ENCODE measurements around the gene ALOX5AP. TPM values are rescaled to one million over a fixed set of nuclear protein-coding genes. Genes with fewer than 3 reads are reported as not detected.

ALOX5AP gene
- polyA plus RNA-seq, 2 donors, result 2.1 to 10.5 TPM

DNA sequence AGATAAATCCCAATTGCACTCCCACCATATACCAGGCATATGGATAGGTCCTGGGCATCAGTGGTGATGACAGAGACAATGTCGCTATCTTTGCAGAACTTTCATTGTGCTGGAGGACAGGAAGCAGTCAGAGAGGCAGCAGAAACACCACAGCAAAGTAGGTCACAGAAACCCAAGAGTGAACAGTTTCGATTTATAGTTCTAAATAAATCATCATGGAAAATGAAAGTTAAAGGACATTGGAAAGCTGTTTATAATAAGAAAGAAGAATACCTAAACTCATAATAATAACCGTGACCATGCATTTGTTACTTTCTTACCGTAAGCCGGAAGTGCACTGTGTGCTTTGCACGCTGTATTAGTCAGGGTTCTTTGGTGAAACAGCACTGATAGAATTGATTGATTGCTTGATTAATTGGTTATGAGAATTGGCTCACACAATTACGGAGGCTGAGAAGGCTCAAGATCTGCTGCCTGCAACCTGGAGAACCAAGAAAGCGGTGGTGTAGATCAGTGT, 38.9 kb downstream of the ALOX5AP start:
- Histone ChIP-seq H3K36me3 (ENCODE audit: control insufficient read depth in 2 of 2, insufficient read depth in 2 of 2, low read length in 1 of 2) (no peaks in the 10 kb centered on the region), H3K27me3 (ENCODE audit: control insufficient read depth in 1 of 2, insufficient read depth in 2 of 2, low read length in 2 of 2) (no peaks in the 10 kb centered on the region), H3K9me3 (ENCODE audit: control insufficient read depth in 2 of 2, insufficient read depth in 1 of 2, low read depth in 1 of 2, low read length in 1 of 2) (no peaks in the 10 kb centered on the region), H3K4me1 (ENCODE audit: control insufficient read depth in 2 of 2, insufficient read depth in 2 of 2, low read length in 1 of 2) (no peaks in the 10 kb centered on the region), H3K27ac (ENCODE audit: low read depth in 2 of 2, low read length in 1 of 2) (peak overlapping the region in 1 of 2 donors; percentile 3), H3K4me3 (ENCODE audit: low read depth in 1 of 2, low read length in 2 of 2) (no peak overlapping the region)
- WGBS, 2 donors, result 82 to 87% methylated on average over 8 of the region's 8 CpGs

- H3K36me3 ChIP-seq (ENCODE audit: control insufficient read depth in 2 of 2, insufficient read depth in 2 of 2, low read length in 1 of 2), result no peaks in the 10 kb centered on the region
- no peaks in the 10 kb centered on the region for H3K4me1 ChIP-seq (ENCODE audit: control insufficient read depth in 2 of 2, insufficient read depth in 2 of 2, low read length in 1 of 2)
- no peaks in the 10 kb centered on the region for H3K9me3 ChIP-seq (ENCODE audit: control insufficient read depth in 2 of 2, insufficient read depth in 1 of 2, low read depth in 1 of 2, low read length in 1 of 2)
- 87 to 92% methylated on average over 2 of the region's 2 CpGs for WGBS, 2 donors
- no peak overlapping the region for H3K4me3 ChIP-seq (ENCODE audit: low read depth in 1 of 2, low read length in 2 of 2)
- no peak overlapping the region for H3K27ac ChIP-seq (ENCODE audit: low read depth in 2 of 2, low read length in 1 of 2)
- H3K27me3 ChIP-seq (ENCODE audit: control insufficient read depth in 1 of 2, insufficient read depth in 2 of 2, low read length in 2 of 2), result no peaks in the 10 kb centered on the region
Observed at GRCh38 chr13:30776661-30777060, 41.3 kb downstream of the ALOX5AP start.

DNA sequence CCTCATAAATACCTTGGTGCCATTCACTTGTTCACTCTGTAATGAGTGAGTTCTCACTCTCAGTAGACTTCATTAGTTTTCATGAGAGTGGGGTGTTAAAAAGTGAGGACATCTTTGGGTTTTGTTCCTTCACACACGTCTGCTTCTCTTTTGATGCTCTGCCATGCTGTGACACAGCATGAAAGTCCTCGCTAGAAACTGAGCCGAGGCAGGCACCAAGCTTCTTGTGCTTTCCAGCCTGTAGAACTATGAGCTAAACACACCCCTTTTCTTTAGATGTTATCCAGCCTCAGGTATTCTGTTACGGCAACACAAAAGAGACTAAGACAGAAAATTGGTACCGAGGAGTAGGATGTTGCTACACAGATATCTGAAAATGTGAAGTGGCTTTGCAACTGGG, 43.7 kb downstream of the ALOX5AP start:
- H3K36me3 ChIP-seq (ENCODE audit: control insufficient read depth in 2 of 2, insufficient read depth in 2 of 2, low read length in 1 of 2), result no peaks in the 10 kb centered on the region
- 76 to 78% methylated on average over 5 of the region's 5 CpGs for WGBS, 2 donors

GRCh38 chr13:30779608-30780007, 44.3 kb downstream of the ALOX5AP start:
- H3K4me1 ChIP-seq (ENCODE audit: control insufficient read depth in 2 of 2, insufficient read depth in 2 of 2, low read length in 1 of 2), result no peaks in the 10 kb centered on the region
- H3K4me3 ChIP-seq (ENCODE audit: low read depth in 1 of 2, low read length in 2 of 2), result no peak overlapping the region
- WGBS, 2 donors, result 89 to 92% methylated on average over 3 of the region's 3 CpGs
- no peaks in the 10 kb centered on the region for H3K27me3 ChIP-seq (ENCODE audit: control insufficient read depth in 1 of 2, insufficient read depth in 2 of 2, low read length in 2 of 2)
- H3K36me3 ChIP-seq (ENCODE audit: control insufficient read depth in 2 of 2, insufficient read depth in 2 of 2, low read length in 1 of 2), result no peaks in the 10 kb centered on the region
- no peak overlapping the region for H3K27ac ChIP-seq (ENCODE audit: low read depth in 2 of 2, low read length in 1 of 2)
- no peaks in the 10 kb centered on the region for H3K9me3 ChIP-seq (ENCODE audit: control insufficient read depth in 2 of 2, insufficient read depth in 1 of 2, low read depth in 1 of 2, low read length in 1 of 2)

More for the DNA sequence above, 43.7 kb downstream of the ALOX5AP start:
- H3K27me3 ChIP-seq (ENCODE audit: control insufficient read depth in 1 of 2, insufficient read depth in 2 of 2, low read length in 2 of 2), result no peaks in the 10 kb centered on the region
- H3K4me3 ChIP-seq (ENCODE audit: low read depth in 1 of 2, low read length in 2 of 2), result no peak overlapping the region
- H3K27ac ChIP-seq (ENCODE audit: low read depth in 2 of 2, low read length in 1 of 2), result no peak overlapping the region
- no peaks in the 10 kb centered on the region for H3K9me3 ChIP-seq (ENCODE audit: control insufficient read depth in 2 of 2, insufficient read depth in 1 of 2, low read depth in 1 of 2, low read length in 1 of 2)
- H3K4me1 ChIP-seq (ENCODE audit: control insufficient read depth in 2 of 2, insufficient read depth in 2 of 2, low read length in 1 of 2), result no peaks in the 10 kb centered on the region

DNA sequence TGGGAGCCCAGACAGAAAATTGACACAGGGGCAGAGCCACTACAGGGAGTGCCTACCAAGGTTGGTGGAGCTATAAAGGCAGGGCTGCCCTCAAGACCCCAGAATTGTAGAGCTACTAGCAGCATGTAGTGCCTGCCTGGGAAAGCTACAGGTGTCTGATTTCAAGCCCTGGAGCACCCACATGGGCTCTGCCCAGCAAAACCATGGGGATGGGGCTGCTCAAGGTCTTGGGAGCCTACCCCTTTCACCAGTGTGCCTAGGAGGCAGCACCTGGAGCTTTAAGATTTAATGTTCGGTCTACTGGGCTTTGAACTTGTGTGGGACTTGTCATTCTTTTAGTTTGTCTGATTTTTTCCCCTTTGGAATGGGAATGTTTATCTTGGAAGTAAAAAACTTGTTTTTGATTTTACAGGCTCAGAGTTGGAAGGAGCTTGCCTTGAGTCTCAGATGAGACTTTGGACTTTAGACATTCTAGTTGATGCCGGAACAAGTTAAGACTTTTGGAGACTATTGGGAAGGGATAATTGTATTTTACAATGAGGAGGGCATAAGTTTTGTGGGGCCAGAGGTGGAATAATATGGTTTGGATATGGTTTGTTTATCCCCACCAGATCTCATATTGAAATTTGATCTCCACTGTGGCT, 45.1 kb downstream of the ALOX5AP start:
- Histone ChIP-seq H3K4me1 (ENCODE audit: control insufficient read depth in 2 of 2, insufficient read depth in 2 of 2, low read length in 1 of 2) (no peaks in the 10 kb centered on the region), H3K36me3 (ENCODE audit: control insufficient read depth in 2 of 2, insufficient read depth in 2 of 2, low read length in 1 of 2) (no peaks in the 10 kb centered on the region), H3K27me3 (ENCODE audit: control insufficient read depth in 1 of 2, insufficient read depth in 2 of 2, low read length in 2 of 2) (no peaks in the 10 kb centered on the region), H3K9me3 (ENCODE audit: control insufficient read depth in 2 of 2, insufficient read depth in 1 of 2, low read depth in 1 of 2, low read length in 1 of 2) (no peaks in the 10 kb centered on the region), H3K27ac (ENCODE audit: low read depth in 2 of 2, low read length in 1 of 2) (no peak overlapping the region), H3K4me3 (ENCODE audit: low read depth in 1 of 2, low read length in 2 of 2) (no peak overlapping the region)
- WGBS, 2 donors, result 67 to 75% methylated on average over 2 of the region's 2 CpGs

- WGBS, 2 donors, result 69 to 72% methylated on average over 8 of the region's 8 CpGs
- H3K36me3 ChIP-seq (ENCODE audit: control insufficient read depth in 2 of 2, insufficient read depth in 2 of 2, low read length in 1 of 2), result no peaks in the 10 kb centered on the region
- no peak overlapping the region for H3K4me3 ChIP-seq (ENCODE audit: low read depth in 1 of 2, low read length in 2 of 2)
- H3K9me3 ChIP-seq (ENCODE audit: control insufficient read depth in 2 of 2, insufficient read depth in 1 of 2, low read depth in 1 of 2, low read length in 1 of 2), result no peaks in the 10 kb centered on the region
- H3K4me1 ChIP-seq (ENCODE audit: control insufficient read depth in 2 of 2, insufficient read depth in 2 of 2, low read length in 1 of 2), result peaks cover 0 to 3% of the 10 kb centered on the region in 2 donors
- H3K27me3 ChIP-seq (ENCODE audit: control insufficient read depth in 1 of 2, insufficient read depth in 2 of 2, low read length in 2 of 2), result no peaks in the 10 kb centered on the region
- no peak overlapping the region for H3K27ac ChIP-seq (ENCODE audit: low read depth in 2 of 2, low read length in 1 of 2)
Observed at GRCh38 chr13:30785191-30785850, 50.0 kb downstream of the ALOX5AP start.

GRCh38 chr13:30786648-30787047, 51.3 kb downstream of the ALOX5AP start:
- Histone ChIP-seq H3K27me3 (ENCODE audit: control insufficient read depth in 1 of 2, insufficient read depth in 2 of 2, low read length in 2 of 2) (no peaks in the 10 kb centered on the region), H3K36me3 (ENCODE audit: control insufficient read depth in 2 of 2, insufficient read depth in 2 of 2, low read length in 1 of 2) (no peaks in the 10 kb centered on the region), H3K4me1 (ENCODE audit: control insufficient read depth in 2 of 2, insufficient read depth in 2 of 2, low read length in 1 of 2) (peaks cover 0 to 3% of the 10 kb centered on the region in 2 donors), H3K4me3 (ENCODE audit: low read depth in 1 of 2, low read length in 2 of 2) (no peak overlapping the region), H3K9me3 (ENCODE audit: control insufficient read depth in 2 of 2, insufficient read depth in 1 of 2, low read depth in 1 of 2, low read length in 1 of 2) (no peaks in the 10 kb centered on the region), H3K27ac (ENCODE audit: low read depth in 2 of 2, low read length in 1 of 2) (no peak overlapping the region)
- WGBS, 2 donors, result 79 to 96% methylated on average over 2 of the region's 2 CpGs

DNA sequence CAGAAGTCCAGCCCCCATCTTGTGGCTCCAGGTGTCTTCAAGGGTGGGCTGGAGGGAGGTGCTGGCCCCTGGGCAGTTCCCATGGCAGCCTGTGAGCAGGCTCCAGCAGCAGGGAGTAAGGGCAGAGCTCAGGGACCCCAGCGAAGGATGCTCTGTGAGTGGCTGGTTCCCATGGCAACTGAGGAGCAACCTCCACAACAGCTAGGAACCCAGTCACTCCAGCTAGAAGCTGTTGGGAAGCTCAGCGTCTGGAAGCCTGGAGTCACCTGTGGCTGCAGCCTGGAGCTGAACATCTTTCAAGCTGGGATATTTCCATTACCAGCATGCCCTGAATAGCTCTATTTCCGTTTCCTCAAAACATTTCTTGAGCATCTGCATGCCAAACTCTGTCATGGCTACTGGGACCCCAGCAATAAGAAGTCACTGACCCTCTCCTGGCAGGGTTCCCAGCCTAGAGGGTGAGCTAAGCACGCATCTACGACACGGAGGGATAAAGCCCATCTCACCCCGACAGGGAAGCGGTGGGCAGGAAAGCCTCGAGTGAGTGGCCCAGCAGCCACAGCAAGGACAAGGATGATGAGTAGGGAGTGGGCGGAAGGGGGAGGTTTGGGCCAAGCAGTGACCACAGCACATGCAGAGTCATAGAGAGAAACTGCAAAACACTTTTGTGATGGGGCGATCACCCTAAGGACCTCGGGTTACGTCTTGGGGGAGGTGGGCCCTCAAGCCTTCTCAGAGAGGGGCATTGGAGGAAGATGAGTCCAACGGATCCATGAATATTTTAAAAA, 52.6 kb downstream of the ALOX5AP start:
- Histone ChIP-seq H3K9me3 (ENCODE audit: control insufficient read depth in 2 of 2, insufficient read depth in 1 of 2, low read depth in 1 of 2, low read length in 1 of 2) (no peaks in the 10 kb centered on the region), H3K27me3 (ENCODE audit: control insufficient read depth in 1 of 2, insufficient read depth in 2 of 2, low read length in 2 of 2) (no peaks in the 10 kb centered on the region), H3K27ac (ENCODE audit: low read depth in 2 of 2, low read length in 1 of 2) (no peak overlapping the region), H3K4me3 (ENCODE audit: low read depth in 1 of 2, low read length in 2 of 2) (no peak overlapping the region), H3K36me3 (ENCODE audit: control insufficient read depth in 2 of 2, insufficient read depth in 2 of 2, low read length in 1 of 2) (no peaks in the 10 kb centered on the region), H3K4me1 (ENCODE audit: control insufficient read depth in 2 of 2, insufficient read depth in 2 of 2, low read length in 1 of 2) (peaks cover 3 to 4% of the 10 kb centered on the region in 2 donors)
- WGBS, 2 donors, result 85 to 89% methylated on average over 14 of the region's 14 CpGs

DNA sequence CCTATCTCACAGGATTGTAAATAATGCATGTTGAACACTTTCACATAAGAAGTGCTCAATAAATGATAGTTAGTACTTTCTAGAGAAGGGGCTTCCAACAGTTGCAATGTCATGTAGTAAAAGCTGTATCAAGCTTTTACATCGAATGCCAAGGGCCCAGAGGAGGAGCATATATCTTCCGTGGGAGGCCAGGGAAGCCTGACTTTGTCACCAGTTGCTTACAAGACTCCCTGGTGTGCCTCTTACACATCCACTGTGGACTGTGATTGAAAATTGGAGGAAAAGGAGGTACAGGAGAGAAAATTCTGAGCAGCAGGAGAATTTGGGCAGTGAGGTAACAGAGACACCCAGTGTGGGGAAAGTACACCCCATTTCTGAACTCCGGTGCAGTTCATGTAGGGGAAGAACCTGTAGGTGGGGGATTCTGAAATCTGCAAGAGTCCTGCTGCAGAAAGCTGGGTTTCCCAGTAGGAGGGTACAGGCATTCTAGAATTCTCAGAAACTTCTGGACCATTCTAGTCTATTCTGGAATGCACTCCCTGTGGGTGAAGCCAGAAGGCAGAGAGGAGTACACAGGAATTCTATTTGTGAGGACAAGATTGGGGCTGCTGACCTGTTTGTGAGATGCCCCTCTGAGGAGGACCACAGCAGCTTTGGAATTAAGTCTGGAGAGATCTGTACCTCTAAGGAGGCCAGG, 54.0 kb downstream of the ALOX5AP start:
- Histone ChIP-seq H3K4me1 (ENCODE audit: control insufficient read depth in 2 of 2, insufficient read depth in 2 of 2, low read length in 1 of 2) (peaks cover 5 to 6% of the 10 kb centered on the region in 2 donors), H3K36me3 (ENCODE audit: control insufficient read depth in 2 of 2, insufficient read depth in 2 of 2, low read length in 1 of 2) (no peaks in the 10 kb centered on the region), H3K27me3 (ENCODE audit: control insufficient read depth in 1 of 2, insufficient read depth in 2 of 2, low read length in 2 of 2) (no peaks in the 10 kb centered on the region), H3K27ac (ENCODE audit: low read depth in 2 of 2, low read length in 1 of 2) (no peak overlapping the region), H3K9me3 (ENCODE audit: control insufficient read depth in 2 of 2, insufficient read depth in 1 of 2, low read depth in 1 of 2, low read length in 1 of 2) (no peaks in the 10 kb centered on the region), H3K4me3 (ENCODE audit: low read depth in 1 of 2, low read length in 2 of 2) (no peak overlapping the region)
- WGBS, 2 donors, result 66 to 77% methylated on average over 3 of the region's 3 CpGs

Data from esophagus (tissue), 2 donors.